ENCODE results near the gene SCYL3.
"Not testable (repeated sequence)": the region's sequence is repeated elsewhere in the genome, so short reads cannot be mapped to it uniquely, and the experiment has no call there.

The SCYL3 gene

GRCh38 chr1:169869426-169869825, 24.3 kb downstream of the SCYL3 start:
- DNase-seq (ENCODE audit: low spot score) = no peak

GRCh38 chr1:169868978-169869377, 24.7 kb downstream of the SCYL3 start:
- no peak for DNase-seq (ENCODE audit: low spot score)

GRCh38 chr1:169867012-169867675, 26.6 kb downstream of the SCYL3 start:
- no peak for DNase-seq (ENCODE audit: low spot score)

- DNase-seq (ENCODE audit: low spot score) = no peak
Observed at GRCh38 chr1:169866577-169866976, 27.1 kb downstream of the SCYL3 start.

GRCh38 chr1:169864531-169864930, 29.2 kb downstream of the SCYL3 start:
- DNase-seq (ENCODE audit: low spot score) = not testable (repeated sequence)

GRCh38 chr1:169860750-169861149, 32.9 kb downstream of the SCYL3 start:
- no peak for DNase-seq (ENCODE audit: low spot score)

GRCh38 chr1:169860187-169860586, 33.5 kb downstream of the SCYL3 start:
- no peak for DNase-seq (ENCODE audit: low spot score)

- no peak for DNase-seq (ENCODE audit: low spot score)
Observed at GRCh38 chr1:169859001-169859400, 34.7 kb downstream of the SCYL3 start.

- DNase-seq (ENCODE audit: low spot score) = no peak
Observed at GRCh38 chr1:169858467-169858866, 35.2 kb downstream of the SCYL3 start.

GRCh38 chr1:169853341-169853740, 40.4 kb downstream of the SCYL3 start:
- DNase-seq (ENCODE audit: low spot score) = no peak

- no peak for DNase-seq (ENCODE audit: low spot score)
Observed at GRCh38 chr1:169849346-169850022, 44.2 kb downstream of the SCYL3 start.

- DNase-seq (ENCODE audit: low spot score) = no peak
Observed at GRCh38 chr1:169848456-169848855, 45.2 kb downstream of the SCYL3 start.

GRCh38 chr1:169844941-169845608, 48.6 kb downstream of the SCYL3 start:
- no peak for DNase-seq (ENCODE audit: low spot score)

GRCh38 chr1:169838942-169839341, 54.8 kb downstream of the SCYL3 start:
- no peak for DNase-seq (ENCODE audit: low spot score)

GRCh38 chr1:169836198-169836597, 57.5 kb downstream of the SCYL3 start:
- DNase-seq (ENCODE audit: low spot score) = no peak

- no peak for DNase-seq (ENCODE audit: low spot score)
Observed at GRCh38 chr1:169835647-169836046, 58.0 kb downstream of the SCYL3 start.

GRCh38 chr1:169834869-169835268, 58.8 kb downstream of the SCYL3 start:
- no peak for DNase-seq (ENCODE audit: low spot score)

- DNase-seq (ENCODE audit: low spot score) = no peak
Observed at GRCh38 chr1:169833179-169833901, 60.4 kb downstream of the SCYL3 start.

GRCh38 chr1:169829671-169830070, 64.0 kb downstream of the SCYL3 start:
- no peak for DNase-seq (ENCODE audit: low spot score)

- no peak for DNase-seq (ENCODE audit: low spot score)
Observed at GRCh38 chr1:169824153-169824552, 69.5 kb downstream of the SCYL3 start.

- DNase-seq (ENCODE audit: low spot score) = no peak
Observed at GRCh38 chr1:169821500-169821899, 72.2 kb downstream of the SCYL3 start.

GRCh38 chr1:169816617-169817016, 77.1 kb downstream of the SCYL3 start:
- DNase-seq (ENCODE audit: low spot score) = no peak

- DNase-seq (ENCODE audit: low spot score) = no peak
Observed at GRCh38 chr1:169814265-169814664, 79.4 kb downstream of the SCYL3 start.

Data from ecto neural progenitor cell (in vitro differentiated cells).